Measurements from ENCODE around the gene NPW. TPM values are rescaled to one million over a fixed set of nuclear protein-coding genes. Genes with fewer than 3 reads are reported as not detected.

NPW gene
- total and polyA plus RNA-seq, 9 of the 15 experiments (the other 6 are each of a cell fraction or from before 2014, with no cell fraction given): 0.14 to 4.0 (median 2.6) TPM; not detected in 4

- Histone ChIP-seq H4K20me1 (replicated peaks; ENCODE audit: control insufficient read depth, insufficient read depth, low read length) (peaks cover 4% of the 10 kb centered on the region; the same call in 1 of the 2 replicates), H3K36me3 (ENCODE audit: control insufficient read depth, insufficient read depth, low read length) (peaks cover 45% of the 10 kb centered on the region; the same call in 1 of the 3 replicates), H3K9me3 (replicated peaks; ENCODE audit: control insufficient read depth, insufficient read depth, low read depth, low read length) (no peaks in the 10 kb centered on the region), H3K79me2 (ENCODE audit: control insufficient read depth, insufficient read depth, low read length) (peaks cover under 1% of the 10 kb centered on the region), H3K4me2 (ENCODE audit: insufficient read depth, low read length) (no peak overlapping the region), H2AFZ (ENCODE audit: low read depth, low read length) (no peak overlapping the region), H3K4me3 (no peak overlapping the region), H3K9me1 (ENCODE audit: control insufficient read depth, insufficient read depth, low read length) (no peaks in the 10 kb centered on the region), H3K4me1 (replicated peaks in 1 of 2; ENCODE audit: control insufficient read depth in 2 of 2, insufficient read depth in 2 of 2, low read length in 2 of 2) (peaks cover 0 to 46% of the 10 kb centered on the region in 2 experiments; a peak in 4 of 5 replicates), H3K9ac (ENCODE audit: insufficient read depth in 1 of 2, low read depth in 2 of 2, low read length in 2 of 2) (no peak overlapping the region; a peak in 1 of 4 replicates), H3K27me3 (ENCODE audit: control insufficient read depth in 2 of 2, insufficient read depth in 2 of 2, low read length in 2 of 2) (no peaks in the 10 kb centered on the region), H3K27ac (ENCODE audit: extremely low read depth, low read depth, low read length) (no peak overlapping the region)
- intact Hi-C loops (cut with micrococcal nuclease) (no loop called here), in situ Hi-C loops (cut with MboI) (no loop called here)
- 89% methylated on average over 15 of the region's 17 CpGs for WGBS (ENCODE audit: insufficient coverage, low coverage, missing lambda C conversion rate)
- ChIA-PET CTCF (ENCODE audit: low intra/inter-chr PET ratio) (no interaction called here), POLR2A (interaction anchor here (0.5 to 0.9 kb wide), 2 partner anchors 13 to 95 kb away, joined by 3 to 5 read pairs; partner anchors contain the start of gene RAB26)
- no TSS peak for BruUV-seq (replicated peaks)
- DNase-seq (ENCODE audit: extremely low read depth in 1 of 4, low spot score in 3 of 4) (no peak), FAIRE-seq (no peak), ATAC-seq (no peak)
- TF ChIP-seq ARHGAP35 (IDR thresholded peaks at IDR 0.05; ENCODE audit: partially characterized antibody) (no peak), KLF13 (tag; IDR thresholded peaks at IDR 0.05; ENCODE audit: borderline replicate concordance, low read depth) (no peak), ATF6 (CRISPR knock-in tag; IDR thresholded peaks at IDR 0.05) (no peak), ZNF212 (CRISPR knock-in tag; IDR thresholded peaks at IDR 0.05) (no peak), ZNF224 (CRISPR knock-in tag; IDR thresholded peaks at IDR 0.05) (no peak), KDM4B (IDR thresholded peaks at IDR 0.05; ENCODE audit: borderline replicate concordance in 2 of 2, low read depth in 1 of 2) (no peak), NR0B1 (IDR thresholded peaks at IDR 0.05; ENCODE audit: partially characterized antibody) (no peak), EHMT2 (IDR thresholded peaks at IDR 0.05) (no peak)
Observed at GRCh38 chr16:2053897-2054296, 34.3 kb downstream of the NPW start.

Data from K562 (cell line).